Measurements from ENCODE around the gene COBL.

COBL gene

DNA sequence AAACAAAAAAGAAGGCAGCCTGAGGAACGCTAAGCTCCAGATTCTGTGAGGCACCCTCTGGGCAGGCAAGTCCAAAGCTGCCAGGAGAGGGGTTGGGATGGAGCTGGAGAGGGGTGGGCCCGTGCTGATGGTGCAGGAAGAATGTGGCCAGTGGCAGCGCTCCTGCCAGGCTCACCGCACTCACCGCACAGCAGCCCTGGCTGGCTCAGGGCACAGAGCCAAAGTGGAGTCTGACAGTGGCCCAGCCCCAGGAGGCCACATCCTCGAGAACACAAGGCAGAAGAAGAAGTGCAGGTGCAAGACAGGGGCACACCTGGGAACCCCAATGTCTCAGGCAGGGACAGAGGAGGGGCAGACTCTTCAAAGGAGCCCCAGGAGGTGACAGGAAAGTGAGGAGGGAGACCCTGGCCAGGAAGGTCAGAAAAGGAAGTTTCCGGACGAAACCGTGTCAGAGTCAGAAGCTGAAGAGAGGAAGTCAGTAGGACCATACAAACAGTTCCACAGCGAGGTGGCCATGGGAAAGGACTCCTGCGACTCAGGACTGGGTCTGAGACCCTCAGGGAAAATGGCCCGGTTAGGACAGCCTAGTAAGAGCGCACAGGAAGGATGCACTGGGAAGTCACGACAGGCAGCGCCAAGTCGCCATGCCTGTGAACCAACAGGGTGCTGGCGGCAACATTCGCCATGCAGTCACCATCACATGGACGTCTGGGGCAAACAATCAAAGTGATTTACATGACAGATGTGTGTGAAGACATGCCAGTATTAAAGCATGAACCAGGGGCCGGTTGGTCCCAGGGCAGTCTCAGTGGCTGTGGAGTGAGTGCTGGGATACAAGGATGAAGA, 54.4 kb downstream of the COBL start:
- H3K27ac Mint-ChIP-seq = peak overlapping the region in 1 of 3 experiments; percentile 10
- no peak overlapping the region for H3K4me3 Mint-ChIP-seq
- peaks cover 41% of the 10 kb centered on the region for H3K4me1 Mint-ChIP-seq
- no peaks in the 10 kb centered on the region for H3K36me3 Mint-ChIP-seq (ENCODE audit: low read depth)
- H3K27me3 Mint-ChIP-seq (ENCODE audit: low read depth) = peaks cover 4% of the 10 kb centered on the region
- no peaks in the 10 kb centered on the region for H3K9me3 Mint-ChIP-seq
- TF ChIP-seq, protein P1, sequence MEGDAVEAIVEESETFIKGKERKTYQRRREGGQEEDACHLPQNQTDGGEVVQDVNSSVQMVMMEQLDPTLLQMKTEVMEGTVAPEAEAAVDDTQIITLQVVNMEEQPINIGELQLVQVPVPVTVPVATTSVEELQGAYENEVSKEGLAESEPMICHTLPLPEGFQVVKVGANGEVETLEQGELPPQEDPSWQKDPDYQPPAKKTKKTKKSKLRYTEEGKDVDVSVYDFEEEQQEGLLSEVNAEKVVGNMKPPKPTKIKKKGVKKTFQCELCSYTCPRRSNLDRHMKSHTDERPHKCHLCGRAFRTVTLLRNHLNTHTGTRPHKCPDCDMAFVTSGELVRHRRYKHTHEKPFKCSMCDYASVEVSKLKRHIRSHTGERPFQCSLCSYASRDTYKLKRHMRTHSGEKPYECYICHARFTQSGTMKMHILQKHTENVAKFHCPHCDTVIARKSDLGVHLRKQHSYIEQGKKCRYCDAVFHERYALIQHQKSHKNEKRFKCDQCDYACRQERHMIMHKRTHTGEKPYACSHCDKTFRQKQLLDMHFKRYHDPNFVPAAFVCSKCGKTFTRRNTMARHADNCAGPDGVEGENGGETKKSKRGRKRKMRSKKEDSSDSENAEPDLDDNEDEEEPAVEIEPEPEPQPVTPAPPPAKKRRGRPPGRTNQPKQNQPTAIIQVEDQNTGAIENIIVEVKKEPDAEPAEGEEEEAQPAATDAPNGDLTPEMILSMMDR (IDR thresholded peaks at IDR 0.05; ENCODE audit: unreplicated experiment in 3 of 3) = no peak

DNA sequence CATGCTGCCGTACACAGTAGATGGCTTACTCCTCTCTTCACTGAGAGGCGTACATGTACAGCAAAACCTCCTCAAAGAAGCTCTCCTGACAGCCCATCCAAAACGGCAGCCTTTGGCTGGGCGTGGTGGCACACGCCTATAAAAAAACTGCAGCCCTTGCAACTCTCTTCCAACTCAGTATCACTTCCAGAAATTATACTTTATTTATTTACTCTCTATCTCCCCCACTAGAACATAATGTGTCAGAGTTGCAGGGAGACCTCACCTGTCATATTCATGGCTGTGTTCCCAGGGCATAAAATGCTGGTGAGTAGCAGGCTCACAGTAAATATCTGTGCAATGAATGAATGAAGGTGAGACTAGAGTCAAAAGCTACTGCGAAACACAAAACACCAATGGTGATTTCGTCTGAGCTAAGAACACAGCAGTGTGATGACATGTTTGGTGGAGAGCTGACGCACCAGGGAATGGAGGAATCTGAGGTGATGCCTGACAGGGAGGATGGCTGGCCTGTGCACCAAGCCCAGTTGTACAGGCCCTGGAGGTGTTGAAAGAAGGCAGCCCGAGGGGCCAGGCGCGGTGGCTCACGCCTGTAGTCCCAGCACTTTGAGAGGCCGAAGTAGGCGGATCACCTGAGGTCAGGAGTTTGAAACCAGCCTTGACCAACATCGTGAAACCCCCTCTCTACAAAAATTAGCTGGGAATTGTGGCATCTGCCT, 55.3 kb downstream of the COBL start:
- no peak overlapping the region for H3K27ac Mint-ChIP-seq
- TF ChIP-seq, protein P1 (IDR thresholded peaks at IDR 0.05; ENCODE audit: unreplicated experiment in 3 of 3) = no peak
- H3K4me3 Mint-ChIP-seq = no peak overlapping the region
- H3K4me1 Mint-ChIP-seq = peaks cover 49% of the 10 kb centered on the region
- H3K36me3 Mint-ChIP-seq (ENCODE audit: low read depth) = no peaks in the 10 kb centered on the region
- H3K9me3 Mint-ChIP-seq = no peaks in the 10 kb centered on the region
- peaks cover 4% of the 10 kb centered on the region for H3K27me3 Mint-ChIP-seq (ENCODE audit: low read depth)

DNA sequence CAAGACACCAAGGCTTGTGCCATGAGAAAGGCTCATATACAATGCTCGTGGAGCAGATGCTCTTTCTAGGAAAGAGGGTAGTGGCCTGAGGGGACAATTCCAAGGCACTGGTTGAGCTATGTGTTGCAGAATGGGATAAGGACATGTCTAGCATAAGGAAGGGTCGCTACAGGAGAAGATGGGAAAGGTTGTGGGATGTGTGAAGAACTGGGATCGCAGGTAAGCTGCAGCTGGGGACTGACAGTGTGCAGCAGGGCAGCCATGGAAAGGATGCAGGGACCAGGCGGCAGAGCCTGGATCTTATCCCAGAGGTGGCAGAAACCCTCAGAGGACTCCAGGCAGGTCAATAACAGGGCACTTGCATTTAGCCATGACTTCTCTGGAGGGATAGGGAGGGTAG, 56.1 kb downstream of the COBL start:
- no peak overlapping the region for H3K27ac Mint-ChIP-seq
- no peaks in the 10 kb centered on the region for H3K36me3 Mint-ChIP-seq (ENCODE audit: low read depth)
- TF ChIP-seq, protein P1 (IDR thresholded peaks at IDR 0.05; ENCODE audit: unreplicated experiment in 3 of 3) = no peak
- peaks cover 7% of the 10 kb centered on the region for H3K27me3 Mint-ChIP-seq (ENCODE audit: low read depth)
- peaks cover 55% of the 10 kb centered on the region for H3K4me1 Mint-ChIP-seq
- H3K9me3 Mint-ChIP-seq = no peaks in the 10 kb centered on the region
- no peak overlapping the region for H3K4me3 Mint-ChIP-seq

DNA sequence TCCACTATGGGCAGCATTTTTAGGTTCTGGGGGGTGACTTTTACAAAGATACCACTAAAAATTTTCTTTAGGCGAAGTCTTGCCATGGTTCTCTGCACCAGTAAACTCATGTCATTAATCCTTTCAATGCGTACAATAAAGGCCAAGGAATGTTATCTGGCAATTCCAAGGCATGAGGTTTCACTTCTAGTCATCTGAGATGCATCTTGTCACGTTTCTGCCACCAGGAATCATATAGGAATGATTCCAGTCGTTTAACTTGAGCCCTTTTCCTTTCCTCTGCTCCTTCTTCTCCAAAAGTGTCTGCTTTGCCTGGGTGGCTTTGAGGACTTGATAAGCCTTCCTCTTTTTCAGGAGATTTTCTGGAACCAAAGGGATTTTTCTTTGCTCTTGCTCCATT, 56.8 kb downstream of the COBL start:
- Mint-ChIP-seq H3K27me3 (ENCODE audit: low read depth) (peaks cover 7% of the 10 kb centered on the region), H3K4me1 (peaks cover 62% of the 10 kb centered on the region), H3K9me3 (no peaks in the 10 kb centered on the region), H3K27ac (no peak overlapping the region), H3K36me3 (ENCODE audit: low read depth) (no peaks in the 10 kb centered on the region), H3K4me3 (no peak overlapping the region)
- TF ChIP-seq, protein P1 (IDR thresholded peaks at IDR 0.05; ENCODE audit: unreplicated experiment in 3 of 3) = no peak

DNA sequence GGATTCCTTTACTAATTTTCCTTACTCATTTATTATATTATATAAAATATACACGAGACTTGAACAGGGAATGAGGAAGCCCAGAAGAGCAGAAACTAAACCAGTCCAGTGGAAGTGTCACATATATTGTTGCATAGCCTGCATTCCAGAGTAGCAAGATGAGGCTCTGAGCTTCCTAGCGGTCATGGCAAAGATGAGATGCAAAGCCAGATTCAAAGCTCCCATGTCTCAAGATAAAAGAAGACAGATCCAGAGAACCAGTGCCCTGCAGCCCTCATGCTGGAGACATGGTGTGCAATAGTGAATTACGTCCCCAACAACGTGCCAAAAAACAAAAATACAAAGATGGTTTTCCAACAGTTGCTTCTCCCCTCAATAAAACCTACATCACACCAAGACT, 59.7 kb downstream of the COBL start:
- H3K4me1 Mint-ChIP-seq = peaks cover 65% of the 10 kb centered on the region
- no peak overlapping the region for H3K4me3 Mint-ChIP-seq
- peaks cover 7% of the 10 kb centered on the region for H3K27me3 Mint-ChIP-seq (ENCODE audit: low read depth)
- H3K9me3 Mint-ChIP-seq = no peaks in the 10 kb centered on the region
- H3K36me3 Mint-ChIP-seq (ENCODE audit: low read depth) = no peaks in the 10 kb centered on the region
- H3K27ac Mint-ChIP-seq = peak overlapping the region in 1 of 3 experiments; percentile 18
- TF ChIP-seq, protein P1 (IDR thresholded peaks at IDR 0.05; ENCODE audit: unreplicated experiment in 3 of 3) = no peak
